ENCODE results near the gene SLFN13.
"Not testable (repeated sequence)": the region's sequence is repeated elsewhere in the genome, so short reads cannot be mapped to it uniquely, and the experiment has no call there.

Gene SLFN13

DNA sequence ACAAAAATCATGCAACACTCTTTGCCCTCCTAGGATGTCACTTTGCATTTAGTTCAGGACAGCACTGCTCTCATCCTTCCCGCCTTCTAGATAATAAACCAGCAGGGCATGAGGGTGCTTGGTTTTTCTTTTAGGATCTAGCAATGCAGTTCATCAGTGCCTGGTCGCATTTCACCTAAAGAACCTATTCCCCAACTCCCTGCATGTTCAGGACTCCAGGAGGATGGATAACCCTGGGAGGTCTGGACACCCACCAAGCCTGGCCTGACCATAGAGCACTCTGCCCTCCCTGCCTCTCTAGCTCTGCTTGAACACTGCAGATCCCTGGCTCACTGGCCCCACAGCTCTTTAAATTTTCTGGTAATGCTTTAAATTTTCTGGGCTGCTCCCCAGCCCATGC, 18.9 kb downstream of the SLFN13 start:
- no peak for DNase-seq

DNA sequence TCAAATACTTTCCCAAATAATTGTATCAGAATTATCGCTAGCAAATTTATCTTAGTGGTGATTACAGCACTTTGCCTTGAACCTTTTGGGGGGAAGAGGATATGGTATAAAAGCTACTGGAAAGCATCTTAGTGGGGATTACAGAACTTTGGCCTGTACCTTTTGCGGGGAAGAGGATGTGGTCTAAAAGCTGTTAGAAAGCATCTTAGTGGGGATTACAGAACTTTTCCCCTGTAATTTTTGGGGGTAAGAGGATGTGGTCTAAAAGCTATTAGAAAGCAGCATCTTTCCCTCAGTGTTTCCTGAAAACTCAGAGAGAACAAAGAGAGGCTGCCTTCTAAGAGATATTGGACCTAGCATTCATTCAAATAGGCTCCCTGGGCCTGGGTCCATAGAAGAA, 20.3 kb downstream of the SLFN13 start:
- no peak for DNase-seq

GRCh38 chr17:35423761-35424160, 24.8 kb downstream of the SLFN13 start:
- DNase-seq, result no peak

- DNase-seq, result not testable (repeated sequence)
Measured at GRCh38 chr17:35421069-35421468, 27.5 kb downstream of the SLFN13 start.

DNA sequence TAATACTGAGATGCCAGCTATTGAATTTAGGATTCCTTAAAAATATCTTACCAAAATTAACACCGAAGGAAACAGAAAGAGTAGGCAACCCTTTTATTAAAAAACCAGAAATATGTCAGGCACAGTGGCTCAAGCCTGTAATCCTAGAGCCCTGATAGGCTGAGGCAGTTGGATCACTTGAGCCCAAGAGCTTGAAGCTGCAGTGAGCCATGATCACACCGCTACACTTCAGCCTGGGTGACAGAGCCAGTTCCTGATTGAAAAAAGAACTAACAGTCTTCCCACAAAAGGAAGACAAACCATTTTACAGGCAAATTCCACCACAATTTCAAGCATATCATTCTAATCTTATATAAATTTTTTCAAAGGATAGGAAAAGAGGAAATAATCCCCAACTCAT, 31.9 kb downstream of the SLFN13 start:
- no peak for DNase-seq

DNA sequence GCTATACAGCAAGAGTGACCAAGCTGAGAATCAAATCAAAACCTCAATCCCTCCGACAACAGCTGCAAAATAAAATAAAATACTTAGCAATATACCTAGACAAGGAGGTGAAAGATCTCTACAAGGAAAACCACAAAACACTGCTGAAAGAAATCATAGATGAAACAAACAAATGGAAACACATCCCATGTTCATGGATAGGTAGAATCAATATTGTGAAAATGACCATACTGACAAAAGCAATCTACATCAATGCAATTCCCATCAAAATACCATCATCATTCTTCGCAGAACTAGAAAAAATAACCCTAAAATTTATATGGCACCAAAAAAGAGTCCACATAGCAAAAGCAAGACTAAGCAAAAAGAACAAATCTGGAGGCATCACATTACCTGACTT, 33.9 kb downstream of the SLFN13 start:
- not testable (repeated sequence) for DNase-seq

DNA sequence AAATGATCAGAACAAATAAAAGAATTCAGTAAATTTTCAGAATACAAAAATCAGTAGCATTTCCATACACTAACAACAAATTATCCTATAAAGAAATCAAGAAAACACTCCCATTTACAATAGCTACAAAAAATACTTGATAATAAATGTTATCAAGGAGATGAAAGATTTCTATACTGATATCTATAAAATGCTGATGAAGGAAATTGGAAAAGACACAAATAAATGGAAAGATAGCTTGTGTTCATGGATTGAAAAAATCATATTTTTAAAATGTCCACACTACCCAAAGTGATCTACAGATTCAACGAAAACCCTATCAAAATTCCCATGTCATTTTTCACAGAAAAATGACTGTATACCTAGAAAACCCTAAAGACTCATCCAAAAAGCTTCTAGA, 34.3 kb downstream of the SLFN13 start:
- no peak for DNase-seq

- DNase-seq, result no peak
Measured at GRCh38 chr17:35407531-35407930, 41.0 kb downstream of the SLFN13 start.

GRCh38 chr17:35406568-35406967, 42.0 kb downstream of the SLFN13 start:
- DNase-seq, result no peak

DNA sequence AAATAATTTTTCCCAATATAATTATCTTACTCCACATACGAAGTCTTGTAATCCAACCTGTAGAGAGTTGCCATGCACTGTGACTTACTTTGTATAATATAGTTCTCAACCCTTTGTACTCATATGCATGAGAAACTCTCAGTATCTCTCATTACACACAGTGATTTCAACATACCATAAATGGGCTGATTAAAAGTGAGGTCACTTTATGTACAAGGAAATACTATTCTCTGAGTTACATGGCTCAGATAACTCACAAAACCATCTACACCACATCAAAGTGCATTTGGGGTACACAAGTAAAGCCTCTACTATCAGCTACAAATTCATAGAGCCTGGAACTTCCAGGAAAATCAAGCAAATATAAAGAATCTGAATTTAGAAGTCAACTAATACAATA, 44.2 kb downstream of the SLFN13 start:
- DNase-seq, result no peak

DNA sequence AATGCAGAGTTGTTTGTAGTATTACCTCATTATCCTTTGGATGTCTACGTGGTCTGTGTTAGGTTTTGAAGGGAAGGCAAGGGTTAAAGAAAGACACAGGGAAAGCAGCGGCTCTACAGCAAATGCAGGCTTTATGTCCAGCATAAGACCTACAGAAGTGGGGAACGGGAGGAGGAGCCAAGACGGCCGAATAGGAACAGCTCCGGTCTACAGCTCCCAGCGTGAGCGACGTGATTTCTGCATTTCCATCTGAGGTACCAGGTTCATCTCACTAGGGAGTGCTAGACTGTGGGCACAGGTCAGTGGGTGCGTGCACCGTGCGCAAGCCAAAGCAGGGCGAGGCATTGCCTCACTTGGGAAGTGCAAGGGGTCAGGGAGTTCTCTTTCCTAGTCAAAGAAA, 54.8 kb downstream of the SLFN13 start:
- DNase-seq, result not testable (repeated sequence)

GRCh38 chr17:35390663-35391062, 57.9 kb downstream of the SLFN13 start:
- DNase-seq, result no peak

DNA sequence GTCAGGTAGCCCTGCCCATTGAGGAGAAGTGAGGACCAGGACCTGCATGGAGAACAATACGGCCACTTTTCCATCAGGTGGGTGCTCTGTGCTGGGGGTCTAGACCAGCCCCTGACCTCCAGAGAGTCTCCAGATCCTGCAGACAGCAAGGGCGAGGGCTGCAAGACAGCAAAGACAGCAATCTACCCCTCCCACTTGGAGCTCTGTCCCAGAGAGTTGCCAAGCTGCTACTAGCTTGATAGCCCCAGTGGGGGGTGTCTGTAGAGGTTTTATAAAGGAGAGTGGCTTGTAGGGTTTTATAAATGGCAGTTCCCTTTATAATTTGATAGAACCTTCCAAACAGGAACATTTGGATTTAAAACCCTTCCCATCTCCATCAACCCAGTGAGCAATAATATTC, 58.4 kb downstream of the SLFN13 start:
- DNase-seq, result no peak

GRCh38 chr17:35387496-35387895, 61.1 kb downstream of the SLFN13 start:
- no peak for DNase-seq
